HG02973 (cell line): Measurements from ENCODE around the gene IL11.

ENCODE experiments used
- ATAC-seq: cut with Tn5 transposase; IDR thresholded peaks from one replicate; pipeline ENCODE4 v1.9.1; 2021; ENCODE audit warnings: moderate library complexity; ENCODE audit not compliant: unreplicated experiment

The IL11 gene

GRCh38 chr19:55353803-55354697 is 16.2 kb downstream of the IL11 start:
- no peak for ATAC-seq

- ATAC-seq = no peak
These were observed 16.9 kb downstream of the IL11 start for GRCh38 chr19:55353356-55353802.

- ATAC-seq = no peak
These were observed 17.6 kb downstream of the IL11 start for GRCh38 chr19:55352549-55353145.

GRCh38 chr19:55352040-55352439 is 18.2 kb downstream of the IL11 start:
- ATAC-seq = no peak

- no peak for ATAC-seq
These were observed 19.5 kb downstream of the IL11 start for GRCh38 chr19:55350620-55351315.

- no peak for ATAC-seq
These were observed 21.8 kb downstream of the IL11 start for GRCh38 chr19:55348317-55349034.

GRCh38 chr19:55347442-55348009 is 22.7 kb downstream of the IL11 start:
- no peak for ATAC-seq

GRCh38 chr19:55346725-55347441 is 23.4 kb downstream of the IL11 start:
- ATAC-seq = no peak

- no peak for ATAC-seq
These were observed 24.2 kb downstream of the IL11 start for GRCh38 chr19:55345818-55346724.

- no peak for ATAC-seq
These were observed 25.0 kb downstream of the IL11 start for GRCh38 chr19:55345101-55345817.

GRCh38 chr19:55344444-55344843 is 25.8 kb downstream of the IL11 start:
- no peak for ATAC-seq

GRCh38 chr19:55341595-55342531 is 28.4 kb downstream of the IL11 start:
- no peak for ATAC-seq

- ATAC-seq = no peak
These were observed 29.1 kb downstream of the IL11 start for GRCh38 chr19:55341171-55341588.

GRCh38 chr19:55340784-55341147 is 29.5 kb downstream of the IL11 start:
- no peak for ATAC-seq

GRCh38 chr19:55339889-55340783 is 30.1 kb downstream of the IL11 start:
- ATAC-seq = no peak
